ENCODE measurements around the gene BROX.

GRCh38 chr1:222734740-222735139 is 22.4 kb downstream of the BROX start:
- no peak for TF ChIP-seq CTCF (IDR thresholded peaks at IDR 0.05)
- no peak for TF ChIP-seq POLR2A (IDR thresholded peaks at IDR 0.05; ENCODE audit: low read depth)
- TF ChIP-seq POLR2AphosphoS5 (IDR thresholded peaks at IDR 0.05), result no peak
- TF ChIP-seq EP300 (IDR thresholded peaks at IDR 0.05), result no peak

All from esophagus muscularis mucosa (tissue), 4 donors.